ENCODE results near the gene SMAD2.

SMAD2 gene

DNA sequence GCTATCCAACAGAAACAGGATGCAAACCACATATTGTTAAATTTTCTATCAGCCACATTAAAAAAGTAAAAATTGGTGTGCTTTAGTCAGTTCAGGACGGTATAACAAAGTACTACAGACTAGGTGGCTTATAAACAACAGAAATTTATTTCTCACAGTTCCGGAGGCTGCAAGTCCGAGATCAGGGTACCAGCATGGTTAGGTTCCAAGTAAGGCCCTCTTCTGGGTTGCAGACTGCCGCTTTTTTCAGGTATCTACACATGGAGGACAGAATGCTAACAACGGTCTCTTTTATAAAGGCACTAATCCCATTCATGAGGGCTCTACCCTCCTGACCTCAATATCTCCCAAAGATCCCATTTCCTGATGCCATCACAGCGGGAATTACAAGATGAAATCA, 10.5 kb downstream of the SMAD2 start:
- TF ChIP-seq CTCF (IDR thresholded peaks at IDR 0.05) = no peak
- Histone ChIP-seq H3K4me1 (peaks cover 2% of the 10 kb centered on the region), H3K27ac (no peak overlapping the region), H3K27me3 (ENCODE audit: control insufficient read depth, insufficient read depth, low read length) (no peaks in the 10 kb centered on the region), H3K4me3 (ENCODE audit: low read depth, low read length) (no peak overlapping the region), H3K9ac (no peak overlapping the region), H3K4me2 (ENCODE audit: low read length) (no peak overlapping the region), H3K9me3 (ENCODE audit: control insufficient read depth, low read length) (no peaks in the 10 kb centered on the region), H3K79me2 (peaks cover 48% of the 10 kb centered on the region), H3K36me3 (ENCODE audit: control insufficient read depth, insufficient read depth, low read length) (no peaks in the 10 kb centered on the region), H2AFZ (no peak overlapping the region)

DNA sequence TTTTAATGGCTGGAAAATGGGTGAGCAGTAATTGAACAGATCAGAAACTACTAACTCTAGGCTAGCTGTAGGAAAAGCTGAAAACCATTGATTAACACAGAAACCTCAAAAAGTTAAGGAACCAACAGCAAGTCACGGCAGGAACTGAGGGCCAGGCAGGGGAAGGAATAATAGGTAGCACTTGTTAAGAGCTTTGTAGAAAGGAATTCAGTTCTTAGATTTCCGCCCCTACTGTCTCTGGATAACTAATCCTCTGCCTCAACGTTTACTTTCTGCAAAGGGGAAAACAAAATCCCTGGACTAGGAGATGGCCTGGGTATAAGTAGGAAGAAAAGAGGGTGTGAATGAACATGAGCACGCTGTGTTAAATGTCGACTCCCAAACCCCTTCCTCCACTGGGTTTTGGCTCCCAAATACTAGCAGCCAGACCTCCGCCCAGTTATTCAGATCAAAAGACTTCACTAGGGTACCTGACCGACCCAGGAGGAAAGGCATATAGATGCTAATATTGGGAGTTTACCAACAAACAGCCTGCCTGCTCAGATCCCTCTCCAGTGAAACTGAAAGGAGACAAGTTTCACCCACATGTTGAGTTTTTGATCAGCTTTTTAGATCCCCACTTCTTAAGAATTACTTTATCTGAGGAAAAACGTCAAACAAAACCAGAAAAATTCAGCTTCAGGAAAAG, 12.4 kb downstream of the SMAD2 start:
- Histone ChIP-seq H2AFZ (no peak overlapping the region), H3K4me1 (peaks cover 2% of the 10 kb centered on the region), H3K4me2 (ENCODE audit: low read length) (no peak overlapping the region), H3K27me3 (ENCODE audit: control insufficient read depth, insufficient read depth, low read length) (no peaks in the 10 kb centered on the region), H3K27ac (no peak overlapping the region), H3K4me3 (ENCODE audit: low read depth, low read length) (no peak overlapping the region), H3K9me3 (ENCODE audit: control insufficient read depth, low read length) (no peaks in the 10 kb centered on the region), H3K9ac (no peak overlapping the region), H3K36me3 (ENCODE audit: control insufficient read depth, insufficient read depth, low read length) (no peaks in the 10 kb centered on the region), H3K79me2 (peaks cover 48% of the 10 kb centered on the region)
- no peak for TF ChIP-seq CTCF (IDR thresholded peaks at IDR 0.05)

DNA sequence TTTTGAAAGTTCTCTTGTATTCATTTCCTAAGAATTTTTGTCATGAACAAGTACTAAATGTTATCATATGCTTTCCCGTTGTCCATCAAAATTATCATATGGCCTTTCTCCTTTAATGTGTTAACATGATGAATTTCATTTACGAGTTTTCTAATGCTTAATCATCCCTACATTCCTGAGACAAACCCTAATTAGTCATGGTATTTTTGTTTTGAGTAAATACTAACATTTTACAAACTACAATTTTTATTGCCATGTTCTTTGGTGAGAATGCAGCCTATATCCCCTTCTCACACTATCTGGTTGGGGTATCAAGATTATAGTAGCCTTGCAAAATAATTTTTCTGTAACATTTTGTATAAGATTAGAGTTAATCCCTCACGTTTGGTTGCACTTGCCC, 14.5 kb downstream of the SMAD2 start:
- Histone ChIP-seq H3K9me3 (ENCODE audit: control insufficient read depth, low read length) (no peaks in the 10 kb centered on the region), H3K79me2 (peaks cover 54% of the 10 kb centered on the region), H3K4me2 (ENCODE audit: low read length) (no peak overlapping the region), H3K9ac (no peak overlapping the region), H3K27ac (no peak overlapping the region), H3K4me3 (ENCODE audit: low read depth, low read length) (no peak overlapping the region), H3K27me3 (ENCODE audit: control insufficient read depth, insufficient read depth, low read length) (no peaks in the 10 kb centered on the region), H3K4me1 (peaks cover 2% of the 10 kb centered on the region), H3K36me3 (ENCODE audit: control insufficient read depth, insufficient read depth, low read length) (no peaks in the 10 kb centered on the region), H2AFZ (no peak overlapping the region)
- no peak for TF ChIP-seq CTCF (IDR thresholded peaks at IDR 0.05)

DNA sequence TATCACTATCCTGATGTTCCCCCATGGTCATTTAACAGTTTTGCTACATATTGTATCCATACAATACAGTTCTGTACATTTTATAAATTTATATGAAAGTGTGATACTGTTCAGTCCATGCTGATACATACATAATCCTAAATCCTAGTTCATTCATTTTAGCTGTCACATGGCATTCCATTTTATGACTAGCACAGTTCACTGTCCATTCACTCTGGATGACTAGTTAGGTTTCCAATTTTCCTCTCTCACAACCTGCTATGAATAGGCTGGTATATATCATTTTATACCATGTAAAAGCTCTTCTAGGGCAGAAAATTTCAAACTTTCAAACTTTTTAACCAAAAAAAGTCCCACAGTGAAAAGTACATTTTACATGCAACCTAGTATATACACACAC, 15.2 kb downstream of the SMAD2 start:
- H3K9me3 ChIP-seq (ENCODE audit: control insufficient read depth, low read length) = no peaks in the 10 kb centered on the region
- H3K9ac ChIP-seq = no peak overlapping the region
- peaks cover 58% of the 10 kb centered on the region for H3K79me2 ChIP-seq
- no peaks in the 10 kb centered on the region for H3K27me3 ChIP-seq (ENCODE audit: control insufficient read depth, insufficient read depth, low read length)
- no peak overlapping the region for H3K27ac ChIP-seq
- no peak overlapping the region for H3K4me3 ChIP-seq (ENCODE audit: low read depth, low read length)
- peaks cover 2% of the 10 kb centered on the region for H3K4me1 ChIP-seq
- no peaks in the 10 kb centered on the region for H3K36me3 ChIP-seq (ENCODE audit: control insufficient read depth, insufficient read depth, low read length)
- no peak for TF ChIP-seq CTCF (IDR thresholded peaks at IDR 0.05)
- H2AFZ ChIP-seq = no peak overlapping the region
- no peak overlapping the region for H3K4me2 ChIP-seq (ENCODE audit: low read length)
